ENCODE measurements around the gene QRFP.

QRFP gene, protein sequence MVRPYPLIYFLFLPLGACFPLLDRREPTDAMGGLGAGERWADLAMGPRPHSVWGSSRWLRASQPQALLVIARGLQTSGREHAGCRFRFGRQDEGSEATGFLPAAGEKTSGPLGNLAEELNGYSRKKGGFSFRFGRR

DNA sequence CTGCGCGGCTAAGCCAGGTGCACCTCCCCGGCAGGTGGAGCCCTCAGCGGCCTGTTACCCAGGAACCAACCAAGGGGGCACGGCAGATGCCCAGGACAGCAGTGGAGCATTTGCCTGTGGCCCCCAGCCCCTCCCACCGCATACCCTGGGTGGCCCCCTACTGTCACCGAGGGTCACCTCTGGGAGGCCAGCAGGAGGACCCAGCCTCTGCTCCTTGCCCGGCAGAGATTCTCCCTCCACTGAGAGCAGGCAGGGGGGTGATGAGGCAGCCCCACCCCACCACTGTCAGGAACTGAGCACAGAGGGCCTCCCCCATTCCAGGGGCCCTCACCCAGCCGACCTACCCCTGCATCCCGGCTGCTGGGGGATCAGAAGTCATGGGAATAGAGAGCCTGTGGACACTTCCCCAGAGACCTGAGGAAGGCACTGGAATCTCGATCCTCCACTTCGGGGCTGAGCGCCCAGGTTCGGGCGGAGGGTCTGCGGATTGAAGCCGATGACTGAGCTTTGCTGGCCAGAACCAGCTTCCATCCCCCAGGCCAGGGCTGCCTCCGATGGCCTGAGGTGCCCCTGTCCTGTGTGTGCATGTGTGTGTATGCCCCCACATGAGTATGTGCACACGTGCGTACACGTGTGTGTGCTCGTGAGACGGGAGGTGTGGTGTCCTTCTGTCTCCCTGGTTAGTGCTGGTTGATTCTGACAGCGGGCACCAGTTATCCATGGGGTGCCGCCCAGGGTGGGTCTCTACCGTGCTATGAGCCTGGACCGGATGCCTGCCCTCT, at the start of gene QRFP:
Gene QRFP, minus strand, starts transcription at position 580 of the 782 bp plus-strand sequence. CDS start 2,974 bp downstream, outside the sequence.
- no peak for DNase-seq

DNA sequence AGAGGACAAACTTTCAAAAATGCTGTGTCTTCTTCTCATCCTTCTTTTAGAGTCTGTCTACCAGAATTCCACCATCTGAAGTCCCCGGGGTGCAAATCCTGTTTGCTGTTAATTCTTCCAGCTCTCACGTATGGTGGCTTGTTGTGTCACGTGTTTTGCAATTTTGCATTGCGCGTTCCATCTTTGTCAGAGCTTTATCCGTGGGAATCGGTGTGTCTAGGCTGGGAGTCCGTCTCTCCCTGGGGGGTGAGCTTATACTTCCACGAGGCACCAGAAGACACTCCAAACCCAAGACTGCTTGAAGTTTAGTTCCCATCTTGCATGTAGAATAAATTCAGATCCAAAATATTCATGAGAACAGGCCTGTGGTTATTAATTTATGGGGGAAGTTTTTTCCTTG, 48.6 kb upstream of the QRFP start:
- no peak for DNase-seq

DNA sequence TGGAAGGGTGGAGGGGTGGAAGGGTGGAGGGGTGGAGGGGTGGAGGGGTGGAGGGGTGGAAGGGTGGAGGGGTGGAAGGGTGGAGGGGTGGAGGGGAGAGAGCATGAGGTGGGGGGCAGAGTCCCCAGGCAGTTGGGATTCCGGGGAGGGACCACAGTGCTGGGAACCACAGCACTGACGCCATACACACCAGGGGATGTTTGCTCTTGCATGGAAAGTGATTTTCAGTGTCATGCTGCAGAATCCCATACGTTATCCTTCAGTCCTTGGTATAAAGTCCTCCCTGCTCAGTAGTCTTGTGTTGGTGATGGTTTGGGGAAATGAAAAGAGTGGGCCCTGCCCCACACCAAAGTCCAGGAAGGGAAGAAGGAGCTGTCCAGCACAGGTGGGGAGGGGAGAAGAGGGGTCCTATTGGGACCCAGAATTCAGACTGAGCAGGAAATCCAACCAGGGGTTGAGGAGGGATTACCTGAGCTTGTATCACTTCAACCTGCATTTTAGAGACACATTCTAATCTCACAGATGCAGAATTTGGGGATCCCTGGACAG, 48.0 kb upstream of the QRFP start:
- DNase-seq, result no peak

DNA sequence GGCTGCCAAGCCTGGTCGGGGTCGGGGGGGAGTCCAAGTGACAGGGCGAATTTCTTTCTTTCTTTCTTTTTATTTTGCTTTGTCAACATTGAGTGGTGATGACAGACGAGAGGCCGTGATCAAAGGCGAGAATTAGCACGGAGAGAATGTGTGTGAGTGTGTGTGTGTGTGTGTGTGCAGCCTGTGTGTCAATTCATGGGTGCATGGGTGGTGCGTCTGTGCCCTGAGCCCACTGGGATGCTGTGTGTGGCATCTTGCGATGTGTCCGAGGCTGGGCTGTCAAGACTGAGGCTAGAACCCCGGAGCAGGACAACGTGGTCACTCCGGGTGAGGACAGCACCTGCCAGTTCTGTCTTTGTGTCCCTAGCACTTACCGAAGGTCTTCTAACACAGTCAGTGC, 47.2 kb upstream of the QRFP start:
- no peak for DNase-seq

DNA sequence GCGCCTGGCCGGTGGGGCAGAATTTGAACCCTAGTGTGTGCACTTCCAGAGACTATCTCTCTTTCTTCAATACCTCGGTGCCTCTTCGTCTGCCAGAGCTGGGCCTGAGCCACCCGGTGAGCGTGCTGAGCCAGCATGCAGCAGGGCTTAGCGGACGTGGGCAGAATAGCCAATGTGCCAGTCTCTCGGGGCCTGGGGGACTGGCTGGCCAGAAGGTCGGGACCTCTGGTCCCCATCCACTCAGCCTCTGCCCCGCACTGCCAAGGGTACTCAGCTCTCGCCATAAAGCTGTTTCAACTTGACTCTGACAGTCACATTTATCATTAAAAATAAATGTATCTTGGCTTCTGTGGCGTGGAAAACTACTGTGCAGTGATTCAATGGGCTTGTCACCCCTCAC, 46.6 kb upstream of the QRFP start:
- no peak for DNase-seq

DNA sequence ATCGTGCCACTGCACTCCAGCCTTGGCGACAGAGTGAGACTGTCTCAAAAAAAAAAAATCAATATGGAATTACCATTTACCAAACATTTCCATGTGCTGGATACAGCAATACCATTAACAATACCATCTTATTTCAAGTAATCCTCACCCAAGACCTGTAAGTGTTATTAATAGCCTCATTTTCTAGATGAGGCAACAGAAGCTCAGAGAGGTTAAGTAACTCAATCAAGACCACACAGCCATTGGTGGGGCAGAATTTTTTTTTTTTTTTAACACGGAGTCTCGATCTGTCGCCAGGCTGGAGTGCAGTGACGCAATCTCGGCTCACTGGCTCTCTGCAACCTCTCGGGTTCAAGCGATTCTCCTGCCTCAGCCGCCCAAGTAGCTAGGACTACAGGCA, 46.1 kb upstream of the QRFP start:
- no peak for DNase-seq

DNA sequence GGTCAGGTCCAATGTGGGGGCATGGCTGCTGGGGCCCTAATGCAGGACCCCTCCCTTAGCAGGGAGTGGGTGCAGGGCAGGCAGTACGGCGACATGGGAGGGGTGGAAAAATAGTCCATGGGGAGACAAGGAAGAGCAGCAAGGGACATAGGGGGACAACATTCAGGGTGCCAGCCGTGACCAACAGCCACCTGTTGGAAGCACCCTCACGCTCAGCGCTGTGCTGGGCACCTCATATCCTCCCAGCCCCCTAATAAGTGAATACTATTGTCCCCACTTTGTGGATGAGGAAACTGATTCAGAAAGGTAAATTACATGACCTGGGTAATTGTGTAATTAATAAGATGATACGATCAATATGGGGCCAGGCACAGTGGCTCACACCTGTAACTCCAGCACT, 45.5 kb upstream of the QRFP start:
- no peak for DNase-seq

DNA sequence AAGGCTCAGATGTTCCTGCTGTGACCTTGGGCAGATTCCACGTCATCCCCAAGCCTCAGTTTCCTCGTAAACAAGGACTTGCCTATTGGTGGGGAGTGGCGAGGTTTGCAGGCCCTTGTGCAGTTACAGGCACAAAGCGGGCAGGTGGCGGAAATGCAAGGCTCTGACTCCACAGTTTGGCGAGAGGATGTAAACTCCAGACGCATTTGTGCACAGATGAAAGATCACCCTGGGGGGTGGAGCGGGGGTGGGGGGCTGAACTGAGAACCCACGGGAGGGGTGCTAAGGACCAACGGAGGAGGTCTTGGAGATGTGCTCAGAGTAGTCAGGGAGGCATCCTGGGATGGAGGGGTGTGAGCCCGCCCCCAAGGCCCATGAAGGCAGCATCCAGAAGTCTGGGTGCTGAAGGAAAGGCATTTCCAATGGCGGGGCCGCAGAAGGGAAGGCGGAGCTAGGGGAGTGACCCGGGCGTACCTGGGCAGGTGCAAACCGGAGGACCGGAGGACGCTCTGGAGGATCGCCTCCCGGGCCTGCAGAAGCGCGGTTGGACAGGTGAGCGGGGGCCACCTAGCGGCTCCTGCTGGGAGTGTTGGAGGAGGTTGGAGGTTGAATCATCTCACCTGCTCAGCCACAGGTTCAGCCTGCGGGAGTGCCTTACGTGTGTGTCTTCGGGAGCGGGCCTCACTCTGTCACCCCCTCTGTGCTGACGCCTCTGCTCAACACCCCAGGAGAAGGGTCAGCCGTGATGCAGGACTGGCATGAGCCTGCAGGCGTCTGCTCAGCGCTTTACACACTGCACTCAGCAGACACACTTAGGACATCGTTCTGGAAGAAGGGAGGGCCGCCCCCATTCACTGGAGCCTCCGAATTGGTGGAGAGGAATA, 44.3 kb upstream of the QRFP start:
- no peak for DNase-seq

DNA sequence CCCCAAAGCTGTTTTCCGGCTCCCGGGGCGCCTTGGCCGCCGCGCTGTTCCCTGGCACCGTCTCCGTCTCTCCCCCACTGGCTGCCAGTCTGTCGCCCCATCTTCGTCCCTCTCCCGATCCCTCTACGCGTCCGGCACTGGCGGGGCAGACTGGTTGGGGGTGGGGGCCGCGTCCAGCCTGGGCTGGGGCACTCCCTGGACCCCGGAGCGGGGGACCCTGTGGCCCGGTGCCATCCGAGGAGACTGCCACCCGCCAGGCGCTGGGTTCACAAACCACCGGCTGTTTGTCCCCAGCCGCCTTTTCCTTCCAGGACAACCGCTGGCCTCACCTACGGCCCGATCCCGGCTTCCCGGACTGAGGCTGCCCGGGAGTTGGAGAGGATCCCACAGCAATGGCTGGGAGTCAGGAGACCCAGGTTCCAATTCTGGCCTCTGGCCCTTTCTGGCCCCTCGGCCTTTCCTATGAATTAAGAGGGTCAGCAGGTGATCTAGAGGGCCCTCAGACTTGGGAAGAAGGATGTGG, 43.5 kb upstream of the QRFP start:
- no peak for DNase-seq

DNA sequence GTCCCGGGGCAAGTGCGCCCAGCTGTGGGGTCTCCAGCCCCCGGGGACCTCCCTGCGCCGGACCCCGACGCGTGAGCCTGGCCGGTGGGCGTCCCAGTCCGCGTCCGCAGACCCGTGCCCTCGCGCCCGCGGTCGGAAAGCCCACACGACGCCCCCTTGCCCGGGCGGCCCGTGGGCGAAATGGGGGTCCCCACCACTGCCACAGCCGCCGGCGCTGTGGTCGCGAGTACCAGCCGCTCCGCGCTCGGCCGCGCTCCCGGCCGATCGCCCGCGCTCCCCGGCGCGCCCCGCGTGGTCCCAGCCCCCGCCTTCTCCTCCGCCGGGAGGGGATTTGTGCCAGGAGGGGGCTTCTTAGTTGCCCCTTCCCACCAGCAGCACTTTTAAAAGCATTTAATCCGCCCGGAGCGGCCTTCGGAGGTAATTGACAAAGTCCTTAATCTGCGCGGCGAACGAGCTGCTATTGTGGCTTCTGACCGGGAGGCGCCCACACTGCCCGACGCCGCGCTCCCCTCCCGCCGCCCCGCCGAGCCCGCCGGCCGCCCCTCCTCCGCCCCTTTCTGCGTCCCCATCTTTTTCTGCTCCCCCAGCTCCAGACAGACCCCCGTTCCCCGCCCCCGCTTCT, 42.9 kb upstream of the QRFP start:
- DNase-seq, result no peak

DNA sequence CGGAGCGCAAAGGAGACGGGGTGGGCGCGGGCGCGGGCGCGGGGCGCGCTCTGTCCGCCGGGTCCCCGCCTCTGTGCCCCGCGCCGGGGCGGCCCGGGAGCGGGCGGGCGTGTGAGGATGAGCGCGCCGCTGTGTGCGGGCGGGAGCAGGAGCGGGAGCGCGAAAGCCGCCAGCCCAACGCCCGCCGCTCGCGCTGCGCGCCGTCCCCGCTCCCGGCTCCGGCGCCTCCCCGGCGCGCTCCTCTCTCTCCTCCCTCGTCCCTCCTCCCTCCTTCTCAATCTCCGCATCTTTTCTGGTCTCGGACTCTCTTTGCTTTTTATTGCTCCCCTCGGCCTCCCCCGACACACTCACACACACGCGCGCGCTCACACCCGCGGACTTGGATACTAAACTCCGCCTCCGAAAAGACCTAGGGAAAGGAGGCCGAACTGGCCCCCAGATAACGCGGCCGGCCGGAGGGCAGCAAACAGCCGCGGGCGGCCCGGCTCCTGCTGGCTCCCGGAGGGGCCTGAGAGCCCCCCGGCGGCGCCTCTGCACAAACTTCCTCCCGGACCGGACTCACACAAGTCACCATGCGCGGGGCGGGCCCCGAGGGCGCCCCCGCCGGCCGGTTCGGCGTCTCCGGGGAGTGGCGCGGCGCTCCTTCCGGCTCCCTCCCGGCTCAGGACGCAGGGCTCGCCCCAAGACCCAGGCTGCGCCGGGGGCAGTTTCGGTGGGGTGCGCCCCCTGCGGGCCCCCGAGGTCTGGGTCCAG, 42.2 kb upstream of the QRFP start, which contains the start of gene FIBCD1:
Gene FIBCD1, minus strand, starts transcription at position 596 of the 753 bp plus-strand sequence. CDS start 640 bp downstream, outside the sequence.
- no peak for DNase-seq

DNA sequence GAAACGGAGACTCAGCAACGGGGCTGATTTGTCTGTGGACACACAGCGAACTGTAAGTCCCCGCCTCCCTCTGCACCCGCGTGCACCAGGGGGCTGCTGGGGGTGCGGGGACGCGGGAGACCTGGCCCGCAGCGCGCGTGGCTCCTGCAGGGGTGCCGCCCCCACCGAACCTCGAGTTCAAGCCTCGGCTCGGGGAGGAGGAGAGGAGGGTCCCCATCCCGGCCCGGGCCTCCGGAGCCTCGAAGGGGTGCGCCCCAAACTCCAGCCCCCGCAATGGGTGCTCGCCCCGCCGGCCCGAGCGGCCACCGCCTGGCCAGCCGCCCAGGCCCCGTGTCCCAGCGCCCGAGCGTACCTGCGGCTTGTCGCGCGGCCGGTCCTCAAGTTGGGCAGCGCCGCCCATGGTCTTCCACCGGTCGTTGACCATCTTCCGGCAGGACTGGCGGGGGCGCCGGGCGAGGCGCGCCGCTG, 41.6 kb upstream of the QRFP start:
- no peak for DNase-seq

DNA sequence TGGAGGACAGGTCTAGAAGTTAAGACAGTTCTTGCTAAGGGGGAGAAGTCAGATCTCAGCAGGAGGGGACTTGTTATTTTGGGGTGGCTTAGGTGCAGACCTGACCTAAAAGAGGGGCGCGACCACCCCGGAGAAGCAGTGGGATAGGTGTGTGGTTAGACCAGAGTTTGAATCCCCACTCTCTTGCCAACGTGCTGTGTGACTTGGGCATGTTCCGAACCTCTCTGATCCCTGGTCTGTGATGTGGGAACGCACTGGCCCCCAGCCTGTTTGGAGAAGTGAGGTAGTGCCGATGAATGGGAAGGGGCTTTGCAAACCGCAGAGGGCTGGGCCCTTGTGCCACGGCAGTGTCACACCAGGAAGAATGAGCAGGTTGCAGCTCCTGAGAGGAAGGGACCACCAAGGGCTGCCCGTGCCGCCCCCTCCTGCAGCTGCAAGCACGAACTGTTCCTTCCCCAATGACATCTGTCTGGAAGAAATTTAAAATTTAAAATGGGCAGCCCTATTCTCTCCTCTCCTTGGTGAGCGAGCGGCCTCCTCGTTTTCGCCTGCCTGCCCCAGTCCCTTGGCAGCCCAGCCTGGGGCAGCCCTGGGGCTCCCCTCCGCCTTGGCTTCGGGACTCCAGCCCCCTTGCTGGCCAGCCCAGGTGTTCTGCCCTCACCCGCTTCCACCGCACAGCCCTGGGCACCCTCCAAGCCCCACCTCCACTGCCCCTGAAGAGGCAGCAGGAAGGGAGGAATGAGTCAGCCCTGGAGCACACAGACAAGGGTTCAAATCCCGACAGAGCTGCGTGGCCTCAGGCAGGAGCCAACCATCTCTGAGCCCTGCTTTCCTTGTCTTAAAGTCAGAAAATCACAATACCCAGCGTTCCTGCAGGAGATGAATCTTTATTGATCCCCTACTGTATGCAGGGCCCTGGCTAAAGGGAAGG, 40.8 kb upstream of the QRFP start:
- DNase-seq, result no peak

DNA sequence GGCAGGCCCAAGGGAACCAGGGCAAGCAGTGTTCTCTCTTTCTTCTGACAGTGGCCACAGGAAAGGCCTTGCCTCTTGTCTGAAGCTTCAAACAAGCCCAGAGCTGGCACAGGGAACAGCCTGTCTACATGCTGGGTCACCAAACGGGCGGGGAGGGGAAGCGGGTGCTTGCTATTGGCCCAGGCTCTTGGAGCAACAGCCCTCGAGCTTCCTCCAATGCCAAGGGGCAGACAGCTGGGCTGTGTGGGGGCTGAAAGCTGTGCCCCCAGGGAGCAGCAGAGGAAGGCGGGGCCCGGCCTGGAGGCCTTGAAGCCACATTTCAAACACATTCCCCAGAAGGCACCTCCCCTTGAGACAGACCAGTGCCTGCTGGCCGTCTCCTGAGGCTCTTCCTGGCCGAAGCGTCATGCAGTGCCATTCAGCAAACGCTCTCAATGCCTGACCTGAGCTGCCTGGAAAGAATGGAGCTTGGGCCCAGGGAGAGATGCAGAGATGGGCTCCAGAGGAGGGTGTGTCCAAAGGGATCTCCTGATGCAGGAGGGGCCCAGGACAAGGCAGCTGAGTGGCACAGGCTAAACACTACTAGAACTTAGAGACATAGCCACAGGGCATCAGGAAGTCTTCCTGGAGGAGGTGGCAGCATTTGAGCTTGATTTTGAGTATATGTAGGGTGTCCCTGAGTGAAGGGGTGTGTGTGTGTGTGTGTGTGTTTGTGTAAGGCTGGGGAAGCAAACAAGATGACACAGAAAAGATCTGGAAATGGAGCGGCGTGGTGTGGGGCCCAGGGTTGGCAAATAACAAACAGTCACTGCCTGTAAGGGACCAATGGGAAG, 39.9 kb upstream of the QRFP start:
- DNase-seq, result no peak

DNA sequence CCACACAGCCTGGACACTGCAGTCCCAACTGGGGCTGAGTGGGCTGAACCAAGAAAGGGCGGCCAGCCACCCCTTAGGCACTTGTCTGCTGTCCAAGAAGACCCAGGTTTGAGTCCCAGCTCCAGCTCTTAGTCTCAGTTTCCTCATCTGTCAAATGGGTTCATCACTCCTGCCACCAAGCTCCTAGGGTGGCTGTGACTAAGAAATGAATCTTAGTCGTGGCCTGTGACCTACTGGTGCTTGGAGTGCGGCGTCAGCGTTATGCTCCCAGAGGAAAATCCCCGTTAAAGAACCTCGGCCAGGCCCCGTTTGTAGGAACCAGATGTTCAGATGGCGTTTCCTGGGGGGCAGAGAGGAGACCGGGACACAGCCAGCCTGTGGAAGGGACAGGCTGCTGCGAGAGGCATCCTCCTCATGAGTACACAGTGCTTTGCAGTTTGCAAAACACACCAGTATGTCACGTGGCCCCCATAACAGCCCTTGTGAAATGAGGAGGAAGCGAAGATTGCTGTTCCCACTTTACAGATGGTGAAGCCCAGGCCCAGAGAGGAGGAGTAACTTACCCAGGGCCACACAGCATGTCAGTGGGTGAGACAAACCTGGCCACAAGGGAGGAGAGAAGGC, 39.1 kb upstream of the QRFP start:
- DNase-seq, result no peak

DNA sequence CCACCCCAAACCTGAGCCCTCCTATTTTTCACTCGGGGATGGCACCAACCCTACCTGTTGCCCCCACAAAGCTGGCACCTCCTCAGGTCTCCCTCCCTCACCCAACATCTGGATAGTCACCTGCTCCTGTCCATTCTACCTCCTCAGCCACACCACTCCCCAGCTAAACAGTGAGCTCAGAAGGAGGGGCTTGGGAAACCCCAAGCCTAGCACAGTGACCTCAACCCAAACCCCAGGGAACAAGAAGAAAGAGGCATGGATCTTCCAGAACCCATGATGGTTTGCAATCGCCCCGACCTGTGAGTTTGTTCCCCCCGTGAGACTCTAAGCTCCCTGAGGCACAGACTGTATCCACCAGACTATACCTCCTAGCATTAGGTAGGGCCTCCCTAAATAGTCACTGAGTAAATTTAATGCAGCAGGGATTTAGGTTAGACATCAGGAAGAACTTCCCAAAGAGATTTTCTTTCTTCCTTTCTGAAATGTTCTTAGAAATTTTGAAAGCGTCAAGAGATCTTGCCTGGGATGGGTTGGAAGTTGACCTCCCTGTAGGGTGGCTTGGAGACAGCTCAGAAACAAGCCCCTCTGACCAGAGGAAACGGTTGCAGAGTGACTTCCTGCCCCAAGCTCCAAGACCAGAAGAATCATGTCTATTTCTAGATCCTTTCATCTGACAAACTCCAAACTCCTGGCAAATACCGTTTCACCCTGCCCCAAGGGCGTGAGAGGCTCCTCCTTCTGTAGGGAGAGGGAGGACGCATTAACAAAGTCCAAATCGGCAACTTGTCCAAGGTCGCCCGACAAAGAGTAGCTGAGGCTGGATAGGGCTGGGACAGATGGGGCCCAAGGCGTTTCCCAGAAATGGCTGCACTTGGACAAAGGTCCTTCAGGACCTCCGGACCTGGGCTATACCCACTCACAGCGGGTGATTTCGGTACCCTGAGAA, 38.4 kb upstream of the QRFP start:
- no peak for DNase-seq

DNA sequence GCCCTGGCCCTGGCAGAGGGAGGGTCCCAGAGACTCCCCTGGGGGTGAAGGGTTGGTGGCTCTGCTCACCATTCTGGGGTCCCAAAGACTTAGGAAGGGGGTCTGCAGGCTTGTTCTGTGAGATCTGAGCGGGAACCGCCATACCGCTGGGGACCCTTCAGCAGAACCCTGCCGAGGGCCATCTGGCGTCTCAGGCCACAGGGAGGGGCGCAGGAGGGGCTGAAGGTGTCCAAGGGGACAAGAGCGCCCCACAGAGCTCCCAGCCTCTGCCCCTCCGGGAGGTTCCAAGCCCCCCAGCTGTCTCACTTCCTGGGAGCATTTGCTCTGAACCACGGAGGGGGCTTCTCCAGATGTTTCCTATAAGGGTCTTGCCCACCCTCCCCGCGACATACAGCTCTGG, 37.6 kb upstream of the QRFP start:
- no peak for DNase-seq

Measured in NCI-H1436 treated with DMSO at 0.1 percent for 48 hours (cell line).